Neural crest cell (in vitro differentiated cells): ENCODE results near the gene RNF121. TPM values are rescaled to one million over a fixed set of nuclear protein-coding genes. Genes with fewer than 3 reads are reported as not detected.

ENCODE experiments used
- DNase-seq: peaks from one replicate; pipeline ENCODE4 v3.0.0; 2021; ENCODE audit warnings: low read depth, mixed read lengths, low spot score
- H3K27ac Mint-ChIP-seq: one replicate; pipeline ENCODE4 v1.8.0; 2021; ENCODE audit warnings: mild to moderate bottlenecking, mixed read lengths; ENCODE audit not compliant: unreplicated experiment
- H3K27me3 Mint-ChIP-seq: 2 replicates; pipeline ENCODE4 v1.8.0; 2021; ENCODE audit warnings: low read depth, mild to moderate bottlenecking, mixed read lengths
- H3K36me3 Mint-ChIP-seq: 2 replicates; pipeline ENCODE4 v1.8.0; 2021; ENCODE audit warnings: low read depth, mild to moderate bottlenecking, mixed read lengths
- H3K4me1 Mint-ChIP-seq: 2 replicates; pipeline ENCODE4 v1.8.0; 2021; ENCODE audit warnings: mixed read lengths
- H3K4me3 Mint-ChIP-seq: one replicate; pipeline ENCODE4 v1.8.0; 2021; ENCODE audit warnings: mild to moderate bottlenecking, mixed read lengths
- H3K9me3 Mint-ChIP-seq: 2 replicates; pipeline ENCODE4 v1.8.0; 2021; ENCODE audit warnings: mixed read lengths
- total RNA-seq: library from RNA; stranded (reverse); gene quantifications from 2 replicates; pipeline ENCODE4 v1.2.1, GENCODE V29; 2021
- TF ChIP-seq, protein P1 (sequence below): fragments of 200-600 bp; sonication (generic); conservative IDR thresholded peaks from 2 replicates; pipeline ENCODE4 v1.5.0; 2021; ENCODE audit warnings: antibody characterized with exemption, mild to moderate bottlenecking

The RNF121 gene
- total RNA-seq, 1 donor from 2014 or later = 48.8 TPM

DNA sequence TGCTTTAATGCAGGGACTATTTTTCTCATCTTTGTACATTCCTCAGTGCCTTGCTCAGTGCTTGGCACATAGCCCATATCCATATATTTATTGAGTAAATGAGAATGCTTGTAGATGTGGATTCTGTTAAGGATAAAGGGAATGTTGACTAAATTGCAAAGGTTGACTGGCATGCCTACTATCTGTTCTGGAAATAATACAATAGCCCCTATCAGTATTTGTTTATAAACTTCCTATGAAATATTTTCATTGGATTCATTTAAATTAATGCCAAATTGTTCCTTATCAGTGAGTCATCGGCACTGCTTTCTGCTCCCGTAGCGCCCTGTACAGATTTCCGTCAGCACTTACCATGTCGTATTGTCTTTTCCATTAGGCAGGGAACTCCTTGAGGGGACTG is 8.0 kb downstream of the RNF121 start:
- H3K4me1 Mint-ChIP-seq = no peaks in the 10 kb centered on the region
- H3K36me3 Mint-ChIP-seq = no peaks in the 10 kb centered on the region
- no peaks in the 10 kb centered on the region for H3K27me3 Mint-ChIP-seq
- no peak for DNase-seq
- H3K4me3 Mint-ChIP-seq = no peak overlapping the region
- H3K27ac Mint-ChIP-seq = no peak overlapping the region
- H3K9me3 Mint-ChIP-seq = no peaks in the 10 kb centered on the region
- TF ChIP-seq, protein P1, sequence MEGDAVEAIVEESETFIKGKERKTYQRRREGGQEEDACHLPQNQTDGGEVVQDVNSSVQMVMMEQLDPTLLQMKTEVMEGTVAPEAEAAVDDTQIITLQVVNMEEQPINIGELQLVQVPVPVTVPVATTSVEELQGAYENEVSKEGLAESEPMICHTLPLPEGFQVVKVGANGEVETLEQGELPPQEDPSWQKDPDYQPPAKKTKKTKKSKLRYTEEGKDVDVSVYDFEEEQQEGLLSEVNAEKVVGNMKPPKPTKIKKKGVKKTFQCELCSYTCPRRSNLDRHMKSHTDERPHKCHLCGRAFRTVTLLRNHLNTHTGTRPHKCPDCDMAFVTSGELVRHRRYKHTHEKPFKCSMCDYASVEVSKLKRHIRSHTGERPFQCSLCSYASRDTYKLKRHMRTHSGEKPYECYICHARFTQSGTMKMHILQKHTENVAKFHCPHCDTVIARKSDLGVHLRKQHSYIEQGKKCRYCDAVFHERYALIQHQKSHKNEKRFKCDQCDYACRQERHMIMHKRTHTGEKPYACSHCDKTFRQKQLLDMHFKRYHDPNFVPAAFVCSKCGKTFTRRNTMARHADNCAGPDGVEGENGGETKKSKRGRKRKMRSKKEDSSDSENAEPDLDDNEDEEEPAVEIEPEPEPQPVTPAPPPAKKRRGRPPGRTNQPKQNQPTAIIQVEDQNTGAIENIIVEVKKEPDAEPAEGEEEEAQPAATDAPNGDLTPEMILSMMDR = no peak

DNA sequence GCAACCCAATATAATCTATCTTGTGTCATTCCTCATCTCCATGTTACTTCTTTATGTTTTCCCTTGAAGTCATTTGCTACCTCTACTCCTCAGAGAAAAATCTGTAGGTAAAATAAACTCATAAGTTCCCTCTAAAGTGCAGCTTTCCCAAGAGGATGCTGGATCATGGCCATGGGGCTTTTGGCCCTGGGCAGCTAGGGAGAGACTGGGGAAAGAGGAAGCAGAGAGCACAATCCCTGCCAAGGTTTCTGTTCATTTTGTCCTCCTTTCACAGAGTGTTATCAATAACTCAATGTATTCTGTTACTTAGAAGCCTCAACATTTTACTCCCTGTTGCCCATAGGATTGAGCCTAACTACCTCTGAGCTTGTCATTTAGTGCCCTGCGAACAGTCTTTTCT is 9.0 kb downstream of the RNF121 start:
- no peak for DNase-seq
- Mint-ChIP-seq H3K27ac (no peak overlapping the region), H3K36me3 (no peaks in the 10 kb centered on the region), H3K9me3 (no peaks in the 10 kb centered on the region), H3K27me3 (no peaks in the 10 kb centered on the region), H3K4me1 (no peaks in the 10 kb centered on the region), H3K4me3 (no peak overlapping the region)
- TF ChIP-seq, protein P1 = no peak

DNA sequence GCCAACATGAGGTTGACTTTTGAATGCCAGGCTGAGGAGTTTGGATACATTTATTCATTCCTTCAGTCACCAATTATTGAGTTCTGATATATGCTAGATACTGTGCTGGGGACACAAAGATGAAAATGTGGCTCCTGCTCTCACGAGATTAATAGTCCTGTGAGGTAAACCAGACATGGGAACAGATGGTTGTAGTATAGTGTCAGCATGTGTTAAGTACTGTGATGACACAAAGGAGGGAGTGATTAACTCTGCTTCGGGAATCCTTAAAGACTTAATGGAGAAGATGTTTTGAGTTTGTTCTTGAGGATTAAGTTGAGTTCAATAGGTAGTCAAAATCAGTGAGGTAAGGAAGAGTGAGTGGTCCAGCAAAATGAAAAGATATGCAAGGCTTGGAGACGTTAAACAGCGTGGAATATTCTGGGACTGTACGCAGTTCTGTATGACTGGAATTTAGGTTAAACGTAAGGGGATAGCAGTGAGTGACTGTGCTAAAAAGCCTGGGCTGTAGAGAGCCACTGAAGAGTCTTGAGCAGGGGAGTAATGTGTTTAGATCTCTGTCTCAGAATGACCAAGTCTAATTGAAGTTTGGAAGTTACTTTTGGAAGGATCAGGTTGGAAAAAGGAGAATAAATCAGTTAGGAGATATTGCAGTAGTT is 11.8 kb downstream of the RNF121 start:
- TF ChIP-seq, protein P1 = no peak
- no peak overlapping the region for H3K27ac Mint-ChIP-seq
- no peak overlapping the region for H3K4me3 Mint-ChIP-seq
- DNase-seq = no peak
- H3K36me3 Mint-ChIP-seq = no peaks in the 10 kb centered on the region
- H3K9me3 Mint-ChIP-seq = no peaks in the 10 kb centered on the region
- no peaks in the 10 kb centered on the region for H3K27me3 Mint-ChIP-seq
- H3K4me1 Mint-ChIP-seq = no peaks in the 10 kb centered on the region

DNA sequence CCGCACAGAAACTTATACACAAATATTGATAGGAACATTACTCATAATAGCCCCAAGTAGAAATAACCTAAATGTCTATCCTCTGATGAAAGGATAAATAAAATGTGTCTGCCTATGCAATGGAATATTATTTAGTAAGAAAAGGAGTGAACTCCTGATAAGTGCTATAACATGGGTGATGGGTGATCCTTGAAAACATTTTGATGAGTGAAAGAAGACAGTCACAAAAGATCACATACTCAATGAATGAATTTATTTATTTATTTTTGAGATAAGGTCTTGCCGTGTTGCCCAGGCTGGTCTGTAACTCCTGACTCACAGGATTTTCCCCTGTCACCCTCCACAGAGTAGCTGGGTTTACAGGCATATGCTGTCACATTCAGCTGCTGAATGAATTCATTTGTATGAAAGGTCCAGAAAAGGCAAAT is 17.3 kb downstream of the RNF121 start:
- no peak for DNase-seq
- H3K4me1 Mint-ChIP-seq = peaks cover 8% of the 10 kb centered on the region
- H3K27me3 Mint-ChIP-seq = no peaks in the 10 kb centered on the region
- no peak overlapping the region for H3K27ac Mint-ChIP-seq
- H3K4me3 Mint-ChIP-seq = no peak overlapping the region
- TF ChIP-seq, protein P1 = no peak
- H3K9me3 Mint-ChIP-seq = no peaks in the 10 kb centered on the region
- no peaks in the 10 kb centered on the region for H3K36me3 Mint-ChIP-seq

DNA sequence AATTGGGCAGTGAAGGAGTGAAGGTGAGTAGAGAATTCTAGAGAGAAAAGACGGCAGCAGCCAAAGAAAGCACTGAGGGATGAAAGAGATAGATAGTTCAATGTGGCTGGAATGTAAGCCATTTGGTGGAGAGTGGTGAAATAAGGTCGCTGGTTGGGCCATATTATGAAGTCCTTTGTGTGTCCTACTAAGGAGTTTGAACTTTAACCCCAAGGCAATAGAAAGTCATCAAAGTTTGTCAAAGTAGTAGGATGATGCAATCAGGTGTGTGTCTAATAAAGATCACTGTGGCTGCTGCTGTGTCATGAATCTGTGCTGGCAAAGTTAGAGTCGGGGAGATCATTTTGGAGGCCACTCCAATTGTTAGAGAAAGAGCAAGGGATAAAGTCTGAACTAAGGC is 18.7 kb downstream of the RNF121 start:
- no peak overlapping the region for H3K4me3 Mint-ChIP-seq
- H3K36me3 Mint-ChIP-seq = no peaks in the 10 kb centered on the region
- peaks cover 8% of the 10 kb centered on the region for H3K4me1 Mint-ChIP-seq
- no peaks in the 10 kb centered on the region for H3K9me3 Mint-ChIP-seq
- H3K27ac Mint-ChIP-seq = peak overlapping the region; percentile 73
- DNase-seq = no peak
- no peaks in the 10 kb centered on the region for H3K27me3 Mint-ChIP-seq
- TF ChIP-seq, protein P1 = no peak
